GM19238 (cell line): ENCODE results near the gene RFXAP.
"Not testable (repeated sequence)": the region's sequence is repeated elsewhere in the genome, so short reads cannot be mapped to it uniquely, and the experiment has no call there.

Experiments
- DNase-seq: peaks from one replicate; pipeline ENCODE4 v3.0.0; 2011; ENCODE audit warnings: low spot score; ENCODE audit not compliant: insufficient read length

RFXAP gene

GRCh38 chr13:36818804-36819738, at the start of gene RFXAP:
RFXAP (plus strand) TSS chr13:36819222; CDS start chr13:36819358, 136 bp downstream.
- DNase-seq, result peak; percentile 89

- DNase-seq, result no peak
These were observed 49.5 kb upstream of the RFXAP start for GRCh38 chr13:36769545-36769944.

- no peak for DNase-seq
These were observed 48.3 kb upstream of the RFXAP start for GRCh38 chr13:36770741-36771140.

- DNase-seq, result no peak
These were observed 46.2 kb upstream of the RFXAP start for GRCh38 chr13:36772853-36773252.

GRCh38 chr13:36774931-36775330, 44.1 kb upstream of the RFXAP start:
- no peak for DNase-seq

- DNase-seq, result no peak
These were observed 42.8 kb upstream of the RFXAP start for GRCh38 chr13:36776175-36776574.

GRCh38 chr13:36778083-36778671, 40.8 kb upstream of the RFXAP start:
- no peak for DNase-seq

- DNase-seq, result no peak
These were observed 35.1 kb upstream of the RFXAP start for GRCh38 chr13:36783890-36784289.

- not testable (repeated sequence) for DNase-seq
These were observed 32.8 kb upstream of the RFXAP start for GRCh38 chr13:36786175-36786574.

- DNase-seq, result no peak
These were observed 31.8 kb upstream of the RFXAP start for GRCh38 chr13:36787181-36787580.

GRCh38 chr13:36788276-36788675, 30.7 kb upstream of the RFXAP start:
- DNase-seq, result no peak

- no peak for DNase-seq
These were observed 30.0 kb upstream of the RFXAP start for GRCh38 chr13:36789061-36789460.

GRCh38 chr13:36789730-36790129, 29.3 kb upstream of the RFXAP start:
- DNase-seq, result no peak

- DNase-seq, result no peak
These were observed 24.3 kb upstream of the RFXAP start for GRCh38 chr13:36794706-36795105.

GRCh38 chr13:36795463-36795862, 23.6 kb upstream of the RFXAP start:
- no peak for DNase-seq

GRCh38 chr13:36796052-36796451, 23.0 kb upstream of the RFXAP start:
- no peak for DNase-seq

GRCh38 chr13:36801035-36801434, 18.0 kb upstream of the RFXAP start:
- DNase-seq, result no peak

GRCh38 chr13:36804588-36804987, 14.4 kb upstream of the RFXAP start:
- no peak for DNase-seq

- DNase-seq, result no peak
These were observed 12.9 kb upstream of the RFXAP start for GRCh38 chr13:36806102-36806501.

- no peak for DNase-seq
These were observed 11.4 kb upstream of the RFXAP start for GRCh38 chr13:36807616-36808015.

- DNase-seq, result no peak
These were observed 5.8 kb upstream of the RFXAP start for GRCh38 chr13:36813225-36813624.

GRCh38 chr13:36814465-36814864, 4.6 kb upstream of the RFXAP start:
- DNase-seq, result no peak

GRCh38 chr13:36815062-36815461, 4.0 kb upstream of the RFXAP start:
- DNase-seq, result no peak
